Activated CD4-positive, CD25-positive, alpha-beta regulatory T cell treated with anti-CD3 and anti-CD28 coated beads, Interleukin-2, amount 50 U/mL, for 16 hours (primary cell): ENCODE data around the gene OR10J1.
"Not testable (repeated sequence)": the region's sequence is repeated elsewhere in the genome, so short reads cannot be mapped to it uniquely, and the experiment has no call there.

Experiments used
- DNase-seq: peaks from one replicate; pipeline ENCODE4 v3.0.0-alpha.2; 2020; ENCODE audit warnings: low read depth, low spot score

OR10J1 gene, protein sequence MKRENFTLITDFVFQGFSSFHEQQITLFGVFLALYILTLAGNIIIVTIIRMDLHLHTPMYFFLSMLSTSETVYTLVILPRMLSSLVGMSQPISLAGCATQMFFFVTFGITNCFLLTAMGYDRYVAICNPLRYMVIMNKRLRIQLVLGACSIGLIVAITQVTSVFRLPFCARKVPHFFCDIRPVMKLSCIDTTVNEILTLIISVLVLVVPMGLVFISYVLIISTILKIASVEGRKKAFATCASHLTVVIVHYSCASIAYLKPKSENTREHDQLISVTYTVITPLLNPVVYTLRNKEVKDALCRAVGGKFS

GRCh38 chr1:159439422-159439821 is at the start of gene OR10J1:
TSS of gene OR10J1 (plus strand) at chr1:159439722. CDS start at chr1:159439792, 70 bp downstream.
- DNase-seq: no peak

GRCh38 chr1:159406821-159407220 is 32.7 kb upstream of the OR10J1 start:
- no peak for DNase-seq

GRCh38 chr1:159408862-159409400 is 30.6 kb upstream of the OR10J1 start:
- no peak for DNase-seq

DNA sequence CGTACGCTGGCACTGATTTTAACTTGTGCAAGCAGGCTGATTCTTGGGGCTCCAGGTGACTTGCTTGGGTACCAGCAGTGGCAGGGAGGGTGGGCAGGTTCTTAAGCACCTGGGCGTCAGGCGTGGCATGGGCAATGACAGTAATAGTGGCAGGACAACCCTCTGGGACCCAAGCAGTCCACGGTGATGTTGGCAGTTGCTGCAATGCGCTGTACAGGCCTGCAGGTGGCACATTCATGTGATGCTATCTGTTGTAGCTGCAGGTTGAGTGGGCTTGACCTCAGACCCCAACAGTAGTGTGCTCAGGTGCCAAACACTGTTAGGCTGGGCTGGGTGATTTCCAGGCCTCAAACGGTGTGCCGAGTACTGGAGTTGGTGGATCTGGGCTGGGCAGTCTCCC is 17.7 kb upstream of the OR10J1 start:
- no peak for DNase-seq

GRCh38 chr1:159428536-159428935 is 11.0 kb upstream of the OR10J1 start:
- no peak for DNase-seq

DNA sequence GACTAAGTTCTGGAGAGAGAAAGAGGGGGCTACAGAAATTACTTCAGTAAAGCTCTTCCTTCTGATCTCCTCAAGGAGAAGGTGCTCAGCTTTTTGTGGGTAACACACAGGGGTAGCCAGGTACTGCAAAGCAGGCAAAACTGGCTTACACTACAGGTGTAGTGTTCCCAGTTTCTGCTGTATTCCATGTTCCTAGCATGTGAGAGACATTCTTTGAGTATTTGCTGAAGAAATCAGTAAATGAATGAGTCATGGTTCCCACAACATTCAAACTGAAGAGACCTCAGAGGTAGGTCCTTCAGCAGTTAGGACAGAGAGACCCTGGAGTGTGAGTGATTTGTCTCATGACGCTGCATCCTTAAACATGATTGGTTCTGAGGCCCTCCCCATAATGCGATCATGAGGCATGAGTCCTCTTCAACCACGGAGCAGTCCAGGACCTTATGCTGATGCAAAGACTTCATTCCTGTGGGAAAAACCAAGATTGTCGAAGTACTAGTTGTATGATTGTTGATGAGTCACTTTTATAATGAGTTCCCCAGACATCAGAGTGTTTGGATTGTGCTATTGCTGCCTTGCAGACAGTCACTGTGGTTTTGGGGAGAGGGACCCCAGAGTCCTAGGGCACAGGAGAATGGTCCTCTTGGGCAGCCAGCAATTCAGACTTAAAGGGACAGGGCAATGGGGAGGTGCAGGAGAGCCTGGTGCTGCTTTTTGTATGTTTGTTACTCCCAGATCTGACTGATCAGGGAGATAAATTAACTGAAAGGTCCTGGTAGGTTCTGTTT is 10.3 kb upstream of the OR10J1 start:
- no peak for DNase-seq

DNA sequence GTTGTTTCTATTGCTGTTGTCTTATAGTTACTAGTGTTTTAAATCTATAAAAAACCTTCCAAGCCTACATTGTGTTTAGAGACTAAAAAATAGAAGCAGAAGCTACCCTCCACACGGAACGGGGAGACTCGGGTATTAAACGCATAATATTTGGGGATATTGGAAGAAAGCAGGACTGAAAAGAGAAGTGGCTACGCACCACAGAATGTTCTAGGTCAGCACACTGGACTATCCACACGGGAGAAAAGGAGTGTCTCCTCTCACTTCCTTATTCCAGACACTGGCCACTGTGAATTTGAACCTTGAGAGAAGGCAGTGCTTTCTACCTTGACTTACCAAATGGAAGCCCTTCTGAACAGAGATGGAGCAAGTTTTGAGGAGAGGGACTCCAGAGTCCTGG is 8.5 kb upstream of the OR10J1 start:
- no peak for DNase-seq

GRCh38 chr1:159431904-159432303 is 7.6 kb upstream of the OR10J1 start, which contains the start of gene OR10J4:
TSS of gene OR10J4 (plus strand) at chr1:159432204.
- no peak for DNase-seq

DNA sequence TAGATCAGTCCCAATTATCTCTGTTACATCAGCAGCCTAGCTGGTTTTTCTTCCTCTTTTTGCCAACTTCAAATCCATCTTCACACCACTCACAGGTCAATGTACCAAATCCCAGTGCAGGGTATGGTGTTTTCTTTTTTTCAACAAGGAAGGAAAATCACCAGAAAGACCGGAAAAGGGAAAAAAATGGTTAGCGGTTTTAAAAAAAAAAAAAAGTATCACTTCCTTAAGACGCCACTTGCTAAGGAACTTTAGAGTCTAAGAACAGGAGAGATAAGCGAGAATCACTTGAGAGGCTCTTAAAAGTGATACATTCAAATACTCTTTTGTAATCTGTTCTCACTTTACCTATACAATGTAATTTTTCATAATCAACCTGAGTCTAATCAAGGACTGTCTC is 3.1 kb upstream of the OR10J1 start:
- no peak for DNase-seq

- DNase-seq: no peak
These were observed 1.8 kb downstream of the OR10J1 start for GRCh38 chr1:159441360-159441759.

DNA sequence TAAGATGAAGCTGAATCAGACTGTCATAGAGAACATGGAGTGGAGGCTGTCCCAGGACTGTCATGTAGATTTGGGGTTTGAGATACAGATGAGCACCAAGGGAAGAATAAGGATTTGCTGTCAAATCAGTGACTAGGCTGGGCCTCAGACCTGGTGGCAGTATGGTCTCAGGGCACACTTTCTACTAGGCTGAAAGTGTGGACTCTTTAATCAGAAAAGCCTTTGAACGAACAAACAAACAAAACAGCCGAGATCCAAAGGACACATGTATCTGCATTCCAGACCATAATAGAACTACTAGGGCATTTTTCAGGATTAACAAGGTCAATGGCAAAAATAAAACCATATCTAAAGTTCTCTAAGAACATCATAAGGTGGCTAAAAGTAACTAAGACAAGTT is 2.9 kb downstream of the OR10J1 start:
- no peak for DNase-seq

GRCh38 chr1:159443066-159443750 is 3.7 kb downstream of the OR10J1 start:
- DNase-seq: no peak

DNA sequence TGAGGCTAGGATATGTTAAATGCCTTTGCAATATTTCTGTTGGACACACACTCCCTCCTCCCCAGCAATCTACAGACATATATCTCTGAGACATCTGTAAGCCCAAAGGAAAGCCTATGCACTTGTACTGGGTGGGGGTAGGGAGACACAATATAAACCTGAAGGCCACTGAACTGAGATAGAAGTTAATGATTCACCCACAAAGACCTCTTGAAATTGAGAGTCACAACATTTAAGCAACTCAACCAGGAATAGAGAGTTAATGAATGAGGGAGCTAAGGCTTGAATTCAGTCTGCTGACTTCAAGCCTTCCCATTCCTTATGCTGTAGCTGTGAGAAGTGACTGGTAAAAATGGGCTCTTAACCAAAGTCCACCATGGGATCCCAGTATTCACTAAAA is 5.0 kb downstream of the OR10J1 start:
- DNase-seq: no peak

DNA sequence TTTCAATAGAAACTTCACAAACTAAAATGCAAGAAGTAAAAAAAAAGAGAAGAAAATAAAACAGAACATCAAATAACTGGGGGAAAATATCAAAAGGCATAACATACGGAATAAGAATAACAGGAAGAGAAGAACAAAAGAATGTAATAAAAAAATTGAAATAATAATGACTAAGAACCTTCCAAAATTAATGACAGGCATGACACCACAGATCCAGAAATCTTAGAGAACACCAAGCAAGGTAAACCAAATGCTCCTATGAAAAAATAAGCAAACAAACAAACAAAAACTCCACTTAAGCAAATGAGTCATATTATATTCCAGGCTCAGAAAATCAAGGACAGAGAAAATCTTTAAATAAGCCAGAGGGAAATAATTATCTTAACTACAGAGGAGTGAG is 8.7 kb downstream of the OR10J1 start:
- DNase-seq: no peak

DNA sequence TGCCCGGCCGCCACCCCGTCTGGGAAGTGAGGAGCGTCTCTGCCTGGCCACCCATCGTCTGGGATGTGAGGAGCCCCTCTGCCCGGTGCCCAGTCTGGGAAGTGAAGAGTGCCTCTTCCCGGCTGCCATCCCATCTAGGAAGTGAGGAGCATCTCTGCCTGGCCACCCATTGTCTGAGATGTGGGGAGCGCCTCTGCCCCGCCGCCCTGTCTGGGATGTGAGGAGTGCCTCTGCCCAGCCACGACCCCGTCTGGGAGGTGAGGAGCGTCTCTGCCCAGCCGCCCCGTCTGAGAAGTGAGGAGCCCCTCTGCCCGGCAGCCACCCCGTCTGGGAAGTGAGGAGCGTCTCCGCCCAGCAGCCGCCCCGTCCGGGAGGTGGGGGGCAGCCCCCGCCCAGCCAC is 10.1 kb downstream of the OR10J1 start:
- not testable (repeated sequence) for DNase-seq

GRCh38 chr1:159459551-159459950 is 20.0 kb downstream of the OR10J1 start:
- DNase-seq: no peak

DNA sequence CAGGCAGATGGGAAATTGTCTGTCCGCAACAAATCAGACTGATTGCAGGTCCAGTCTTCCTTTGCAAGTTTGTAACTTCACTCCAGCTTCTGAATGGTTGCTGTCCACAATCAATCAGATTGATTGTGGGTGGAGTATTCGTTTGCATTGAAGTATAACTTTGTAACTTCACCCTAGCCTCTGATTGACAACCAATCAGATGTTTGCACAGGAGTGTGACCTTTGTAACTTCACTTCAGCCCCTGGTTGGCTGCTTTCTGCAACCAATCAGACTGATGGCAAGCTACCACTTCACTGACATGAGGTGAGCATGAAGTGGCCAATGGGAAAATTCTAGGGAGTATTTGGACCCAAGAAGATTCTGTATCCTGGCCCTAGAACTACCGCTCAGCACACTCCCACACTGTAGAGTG is 25.7 kb downstream of the OR10J1 start:
- no peak for DNase-seq

- DNase-seq: no peak
These were observed 28.8 kb downstream of the OR10J1 start for GRCh38 chr1:159468321-159468720.

GRCh38 chr1:159469921-159470533 is 30.5 kb downstream of the OR10J1 start:
- no peak for DNase-seq

DNA sequence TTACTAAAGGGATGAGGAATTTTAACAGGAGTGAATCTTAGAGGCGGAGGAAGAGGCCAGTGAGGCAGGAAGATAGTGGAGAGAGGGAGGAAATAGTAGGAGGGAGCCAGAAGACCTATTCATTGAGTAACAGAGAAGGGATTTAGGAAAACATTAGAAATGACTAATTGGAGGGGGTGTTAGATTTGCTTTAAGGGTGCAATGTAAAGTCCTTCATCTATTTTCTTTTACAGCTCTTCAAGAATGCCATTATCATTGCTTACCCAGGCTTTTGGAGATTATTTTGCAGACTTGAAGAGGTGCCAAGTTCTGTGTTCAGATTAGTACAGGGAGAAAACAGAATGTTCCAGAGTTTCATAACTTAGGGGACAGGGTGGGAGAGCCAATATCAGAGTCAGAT is 33.8 kb downstream of the OR10J1 start:
- no peak for DNase-seq

DNA sequence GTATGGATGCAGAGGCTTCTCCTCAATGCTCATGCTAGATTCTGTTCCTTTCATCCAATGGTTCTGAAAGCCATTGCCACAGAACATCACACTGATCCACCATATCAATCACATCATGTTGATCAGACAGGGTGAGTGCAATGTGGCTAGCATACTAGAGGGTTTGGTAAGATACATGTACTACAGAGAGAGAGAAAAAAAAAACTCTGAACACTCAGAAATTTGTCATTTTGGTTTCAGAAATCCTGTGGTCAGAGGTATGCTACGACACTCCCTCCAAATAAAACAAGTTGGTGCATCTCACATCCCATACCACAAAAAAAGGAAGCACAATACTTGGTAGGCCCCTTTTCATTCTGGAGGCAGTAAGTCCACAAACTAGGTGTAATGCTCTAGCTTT is 35.4 kb downstream of the OR10J1 start:
- DNase-seq: no peak

DNA sequence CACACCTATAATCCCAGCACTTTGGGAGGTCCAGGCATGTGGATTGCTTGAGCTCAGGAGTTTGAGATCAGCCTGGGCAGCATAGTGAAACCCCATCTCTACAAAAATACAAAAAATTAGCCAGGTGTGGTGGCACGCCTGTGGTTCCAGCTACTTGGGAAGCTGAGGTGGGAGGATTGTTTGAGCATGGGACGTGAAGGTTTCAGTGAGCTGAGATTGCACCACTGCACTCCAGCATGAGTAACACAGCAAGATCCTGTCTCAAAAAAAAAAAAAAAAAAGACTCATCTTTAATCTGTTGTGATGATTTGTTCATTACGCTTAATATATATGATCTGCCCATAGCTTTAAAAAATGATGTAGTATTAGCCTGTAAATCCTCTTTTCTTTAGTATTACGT is 44.0 kb downstream of the OR10J1 start:
- DNase-seq: no peak
